Activated CD4-positive, alpha-beta T cell treated with anti-CD3 and anti-CD28 coated beads for 4 hours (primary cell): ENCODE measurements around the gene SSTR1.

Experiments
- DNase-seq, 2 donors: peaks; one replicate each; pipeline ENCODE4 v3.0.0-alpha.2; 2020

Gene SSTR1

GRCh38 chr14:38203929-38204718, 3.6 kb upstream of the SSTR1 start:
- no peak for DNase-seq

GRCh38 chr14:38204719-38205115, 3.0 kb upstream of the SSTR1 start:
- DNase-seq, result no peak

DNA sequence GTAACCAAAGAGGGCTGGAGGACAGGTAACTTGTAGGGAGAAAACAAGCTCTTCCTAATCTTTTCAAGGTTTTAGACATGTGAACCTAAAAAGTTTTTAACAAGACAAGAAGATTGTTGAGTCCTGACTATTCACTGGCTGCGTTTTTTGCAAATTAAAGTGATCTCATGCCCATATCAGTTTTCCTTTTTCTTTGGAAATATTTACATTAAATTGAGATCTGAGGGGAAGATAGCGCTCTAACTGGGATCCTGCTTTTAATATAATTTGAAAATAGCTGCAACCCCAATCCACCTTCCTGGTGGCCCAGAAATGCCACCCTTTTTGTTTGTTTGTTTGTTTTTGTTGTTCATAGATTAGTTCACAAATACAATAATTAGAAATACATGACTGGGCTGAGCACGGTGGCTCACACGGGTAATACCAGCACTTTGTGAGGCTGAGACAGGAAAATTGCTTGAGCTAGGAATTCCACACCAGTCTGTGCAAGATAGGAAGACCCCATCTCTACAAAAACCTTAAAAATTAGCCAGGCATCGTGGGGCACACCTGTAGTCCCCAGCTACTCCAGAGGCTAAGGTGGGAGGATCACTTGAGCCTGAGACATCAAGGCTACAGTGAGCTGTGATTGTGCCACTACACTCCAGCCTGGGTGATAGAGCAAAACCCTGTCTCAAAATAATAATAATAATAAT, 2.4 kb upstream of the SSTR1 start:
- DNase-seq, result no peak

DNA sequence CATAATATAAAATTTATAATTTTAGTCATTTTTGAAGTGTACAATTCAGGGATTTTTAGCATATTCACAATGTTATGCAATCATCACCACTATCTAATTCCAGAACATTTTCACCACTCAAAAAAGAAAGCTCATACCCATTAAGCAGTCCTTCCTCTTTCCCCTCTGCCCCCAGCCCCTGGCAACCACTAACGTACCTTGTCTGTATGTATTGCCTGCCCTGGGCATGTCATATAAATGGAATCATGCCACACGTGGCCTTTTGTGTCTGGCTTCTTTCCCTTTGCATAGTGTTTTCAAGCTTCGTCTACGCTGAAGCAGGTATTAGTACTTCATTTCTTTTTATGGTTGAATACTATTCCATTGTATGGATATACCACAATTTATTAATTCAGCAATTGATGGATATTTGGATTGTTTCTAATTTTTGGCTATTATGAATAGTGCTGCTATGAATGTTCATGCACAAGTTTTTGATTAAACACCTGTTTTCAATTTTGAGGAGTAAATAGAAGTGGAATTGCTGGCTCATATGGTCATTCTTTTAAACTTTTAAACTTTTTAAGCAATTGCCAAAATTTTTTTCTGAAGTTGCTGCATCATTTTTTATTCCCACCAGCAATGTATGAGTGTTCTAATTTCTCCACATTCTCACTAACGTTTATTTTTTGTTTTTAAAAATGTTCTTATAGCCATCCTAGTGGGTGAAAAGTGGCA, 1.6 kb upstream of the SSTR1 start:
- no peak for DNase-seq

DNA sequence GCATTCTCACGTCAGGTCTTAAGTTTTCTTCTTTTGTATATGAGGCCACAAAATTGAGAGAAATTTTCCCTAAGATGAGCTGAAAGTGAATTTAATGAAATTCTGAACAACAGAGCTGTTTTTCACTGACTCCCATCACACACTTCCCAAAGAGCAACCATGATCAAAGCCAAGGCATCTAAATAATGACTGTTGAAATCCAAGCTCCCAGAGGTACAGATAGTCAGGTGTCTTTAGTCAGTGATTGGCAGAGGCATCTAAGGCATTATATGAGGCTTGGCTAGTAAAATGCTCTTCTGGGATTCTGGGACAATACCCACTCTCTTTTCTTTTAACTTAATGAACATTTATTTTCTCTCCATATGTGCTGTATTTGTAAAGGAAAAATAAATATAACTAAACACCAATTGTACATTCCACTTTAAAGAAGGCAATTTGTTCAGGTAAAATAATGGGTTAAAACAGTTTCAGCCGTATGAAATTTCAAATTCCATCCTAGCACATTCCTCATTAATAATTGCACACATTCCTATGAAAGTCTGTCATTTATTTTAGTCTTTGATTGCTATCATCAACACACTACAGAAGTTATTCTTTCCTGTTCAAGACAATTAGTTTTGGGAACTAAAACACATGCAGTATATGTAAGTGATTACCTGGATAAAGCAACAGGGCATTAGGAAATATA, 871 bp upstream of the SSTR1 start:
- DNase-seq, result no peak

GRCh38 chr14:38207377-38207735, 348 bp upstream of the SSTR1 start:
- no peak for DNase-seq

DNA sequence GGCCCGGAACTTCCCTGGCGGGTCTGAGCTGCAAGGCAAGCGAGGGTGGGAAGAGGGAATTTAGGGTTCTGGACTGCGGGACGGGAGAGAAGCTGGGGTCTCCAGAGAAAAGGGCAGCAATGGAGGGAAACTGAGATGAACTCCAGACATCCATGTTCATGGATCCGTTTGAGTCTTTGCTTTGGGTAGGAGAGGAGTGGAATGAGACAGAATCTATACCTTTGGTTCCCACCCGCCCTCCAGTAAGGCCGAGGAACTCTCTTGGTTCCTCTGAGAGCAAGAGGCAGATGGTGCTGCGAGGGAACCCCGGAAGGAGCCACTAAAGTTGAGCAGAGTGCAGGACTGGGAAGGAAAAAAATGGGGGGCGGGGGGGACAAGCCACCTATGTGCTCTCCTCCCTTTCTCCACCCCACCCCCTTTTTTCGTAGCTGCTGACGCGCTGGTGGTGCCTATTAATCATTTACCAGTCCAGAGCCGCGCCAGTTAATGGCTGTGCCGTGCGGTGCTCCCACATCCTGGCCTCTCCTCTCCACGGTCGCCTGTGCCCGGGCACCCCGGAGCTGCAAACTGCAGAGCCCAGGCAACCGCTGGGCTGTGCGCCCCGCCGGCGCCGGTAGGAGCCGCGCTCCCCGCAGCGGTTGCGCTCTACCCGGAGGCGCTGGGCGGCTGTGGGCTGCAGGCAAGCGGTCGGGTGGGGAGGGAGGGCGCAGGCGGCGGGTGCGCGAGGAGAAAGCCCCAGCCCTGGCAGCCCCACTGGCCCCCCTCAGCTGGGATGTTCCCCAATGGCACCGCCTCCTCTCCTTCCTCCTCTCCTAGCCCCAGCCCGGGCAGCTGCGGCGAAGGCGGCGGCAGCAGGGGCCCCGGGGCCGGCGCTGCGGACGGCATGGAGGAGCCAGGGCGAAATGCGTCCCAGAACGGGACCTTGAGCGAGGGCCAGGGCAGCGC, 1.2 kb downstream of the SSTR1 start:
- DNase-seq, result no peak

DNA sequence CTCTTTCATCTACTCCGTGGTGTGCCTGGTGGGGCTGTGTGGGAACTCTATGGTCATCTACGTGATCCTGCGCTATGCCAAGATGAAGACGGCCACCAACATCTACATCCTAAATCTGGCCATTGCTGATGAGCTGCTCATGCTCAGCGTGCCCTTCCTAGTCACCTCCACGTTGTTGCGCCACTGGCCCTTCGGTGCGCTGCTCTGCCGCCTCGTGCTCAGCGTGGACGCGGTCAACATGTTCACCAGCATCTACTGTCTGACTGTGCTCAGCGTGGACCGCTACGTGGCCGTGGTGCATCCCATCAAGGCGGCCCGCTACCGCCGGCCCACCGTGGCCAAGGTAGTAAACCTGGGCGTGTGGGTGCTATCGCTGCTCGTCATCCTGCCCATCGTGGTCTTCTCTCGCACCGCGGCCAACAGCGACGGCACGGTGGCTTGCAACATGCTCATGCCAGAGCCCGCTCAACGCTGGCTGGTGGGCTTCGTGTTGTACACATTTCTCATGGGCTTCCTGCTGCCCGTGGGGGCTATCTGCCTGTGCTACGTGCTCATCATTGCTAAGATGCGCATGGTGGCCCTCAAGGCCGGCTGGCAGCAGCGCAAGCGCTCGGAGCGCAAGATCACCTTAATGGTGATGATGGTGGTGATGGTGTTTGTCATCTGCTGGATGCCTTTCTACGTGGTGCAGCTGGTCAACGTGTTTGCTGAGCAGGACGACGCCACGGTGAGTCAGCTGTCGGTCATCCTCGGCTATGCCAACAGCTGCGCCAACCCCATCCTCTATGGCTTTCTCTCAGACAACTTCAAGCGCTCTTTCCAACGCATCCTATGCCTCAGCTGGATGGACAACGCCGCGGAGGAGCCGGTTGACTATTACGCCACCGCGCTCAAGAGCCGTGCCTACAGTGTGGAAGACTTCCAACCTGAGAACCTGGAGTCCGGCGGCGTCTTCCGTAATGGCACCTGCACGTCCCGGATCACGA, 2.2 kb downstream of the SSTR1 start:
- no peak for DNase-seq

DNA sequence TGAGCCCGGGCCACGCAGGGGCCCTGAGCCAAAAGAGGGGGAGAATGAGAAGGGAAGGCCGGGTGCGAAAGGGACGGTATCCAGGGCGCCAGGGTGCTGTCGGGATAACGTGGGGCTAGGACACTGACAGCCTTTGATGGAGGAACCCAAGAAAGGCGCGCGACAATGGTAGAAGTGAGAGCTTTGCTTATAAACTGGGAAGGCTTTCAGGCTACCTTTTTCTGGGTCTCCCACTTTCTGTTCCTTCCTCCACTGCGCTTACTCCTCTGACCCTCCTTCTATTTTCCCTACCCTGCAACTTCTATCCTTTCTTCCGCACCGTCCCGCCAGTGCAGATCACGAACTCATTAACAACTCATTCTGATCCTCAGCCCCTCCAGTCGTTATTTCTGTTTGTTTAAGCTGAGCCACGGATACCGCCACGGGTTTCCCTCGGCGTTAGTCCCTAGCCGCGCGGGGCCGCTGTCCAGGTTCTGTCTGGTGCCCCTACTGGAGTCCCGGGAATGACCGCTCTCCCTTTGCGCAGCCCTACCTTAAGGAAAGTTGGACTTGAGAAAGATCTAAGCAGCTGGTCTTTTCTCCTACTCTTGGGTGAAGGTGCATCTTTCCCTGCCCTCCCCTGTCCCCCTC, 3.0 kb downstream of the SSTR1 start:
- DNase-seq, result no peak

DNA sequence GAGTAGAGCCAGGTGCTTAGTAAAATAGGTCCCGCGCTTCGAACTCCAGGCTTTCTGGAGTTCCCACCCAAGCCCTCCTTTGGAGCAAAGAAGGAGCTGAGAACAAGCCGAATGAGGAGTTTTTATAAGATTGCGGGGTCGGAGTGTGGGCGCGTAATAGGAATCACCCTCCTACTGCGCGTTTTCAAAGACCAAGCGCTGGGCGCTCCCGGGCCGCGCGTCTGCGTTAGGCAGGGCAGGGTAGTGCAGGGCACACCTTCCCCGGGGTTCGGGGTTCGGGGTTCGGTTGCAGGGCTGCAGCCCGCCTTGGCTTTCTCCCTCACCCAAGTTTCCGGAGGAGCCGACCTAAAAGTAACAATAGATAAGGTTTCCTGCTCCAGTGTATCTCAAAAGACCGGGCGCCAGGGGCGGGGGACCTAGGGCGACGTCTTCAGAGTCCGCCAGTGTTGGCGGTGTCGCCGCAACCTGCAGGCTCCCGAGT, 3.6 kb downstream of the SSTR1 start:
- DNase-seq, result no peak

- no peak for DNase-seq
Measured at GRCh38 chr14:38212111-38212510, 4.4 kb downstream of the SSTR1 start.

DNA sequence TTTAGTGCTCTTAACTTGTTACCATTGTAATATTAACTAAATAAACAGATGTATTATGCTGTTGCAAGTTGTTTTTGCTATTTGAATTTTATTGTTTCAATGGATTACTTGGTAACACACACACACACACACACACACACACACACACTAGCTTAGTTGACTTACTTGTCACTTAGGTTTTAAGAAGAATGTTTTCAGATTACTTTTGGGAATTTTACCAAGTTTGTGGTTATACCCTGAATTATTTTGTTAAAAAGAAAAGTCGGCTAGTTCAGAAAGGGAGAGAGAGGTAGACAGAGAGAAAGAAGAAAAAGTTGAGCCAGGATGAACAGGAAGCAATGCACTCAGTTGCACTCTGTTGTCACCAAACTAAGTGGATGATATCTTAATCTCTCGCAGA, 5.3 kb downstream of the SSTR1 start:
- no peak for DNase-seq

DNA sequence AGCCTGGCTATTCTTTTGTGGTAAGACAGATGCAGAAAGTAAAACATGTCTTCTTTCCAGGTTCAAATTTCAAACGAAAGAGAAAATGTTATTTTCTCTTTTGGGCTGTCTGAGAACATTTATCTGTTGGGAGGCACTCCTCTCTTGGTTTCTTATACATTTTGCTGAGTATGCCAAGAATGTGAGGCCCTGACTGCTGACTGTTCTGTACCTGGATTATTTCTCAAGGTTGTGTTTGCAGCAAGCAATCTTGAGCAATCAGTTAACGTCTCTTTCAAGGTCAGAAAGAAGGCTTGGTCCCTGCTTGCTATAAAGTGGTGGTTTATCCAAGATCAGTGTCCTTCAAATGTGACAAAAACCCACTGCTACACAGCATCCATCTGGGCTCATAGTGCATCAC, 9.8 kb downstream of the SSTR1 start:
- no peak for DNase-seq

- no peak for DNase-seq
Measured at GRCh38 chr14:38221077-38221476, 13.4 kb downstream of the SSTR1 start.

GRCh38 chr14:38224338-38224737, 16.6 kb downstream of the SSTR1 start:
- no peak for DNase-seq

DNA sequence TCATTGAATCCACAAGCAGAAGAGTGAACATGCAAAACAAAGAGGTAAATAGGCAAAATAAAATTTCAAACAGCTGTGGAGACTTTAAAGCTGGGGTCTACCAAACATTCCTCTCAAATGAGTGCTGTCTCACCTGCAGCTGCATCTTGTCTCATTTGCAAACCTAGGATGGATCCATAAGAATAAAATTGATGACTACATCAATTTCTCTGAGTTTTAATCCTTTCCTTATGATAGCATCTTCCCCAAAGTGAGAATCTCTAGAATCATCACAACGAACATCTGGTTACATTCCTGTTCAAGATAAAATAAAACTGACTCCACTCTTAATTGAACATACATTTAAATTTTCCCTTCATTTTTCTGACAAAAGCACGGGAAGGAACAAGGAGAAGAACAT, 18.2 kb downstream of the SSTR1 start:
- DNase-seq, result no peak

- no peak for DNase-seq
Measured at GRCh38 chr14:38226366-38226765, 18.7 kb downstream of the SSTR1 start.

- no peak for DNase-seq
Measured at GRCh38 chr14:38233218-38233617, 25.5 kb downstream of the SSTR1 start.

DNA sequence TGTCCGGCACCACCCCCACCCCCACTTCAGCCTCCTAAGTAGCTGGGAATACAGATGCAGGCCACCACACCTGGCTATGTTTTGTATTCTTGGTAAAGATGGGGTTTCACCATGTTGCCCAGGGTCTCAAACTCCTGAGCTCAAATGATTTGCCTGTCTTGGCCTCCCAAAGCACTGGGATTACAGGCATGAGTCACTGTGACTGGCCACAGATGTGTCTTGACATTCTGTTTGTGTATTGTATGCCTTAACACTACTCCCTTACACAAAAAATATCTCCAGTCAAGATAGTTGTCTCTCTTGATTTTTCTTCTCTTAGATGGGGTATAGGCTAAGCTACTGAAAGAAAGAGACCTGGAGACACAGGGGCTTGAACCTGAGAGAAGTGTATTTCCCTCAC, 30.6 kb downstream of the SSTR1 start:
- no peak for DNase-seq

DNA sequence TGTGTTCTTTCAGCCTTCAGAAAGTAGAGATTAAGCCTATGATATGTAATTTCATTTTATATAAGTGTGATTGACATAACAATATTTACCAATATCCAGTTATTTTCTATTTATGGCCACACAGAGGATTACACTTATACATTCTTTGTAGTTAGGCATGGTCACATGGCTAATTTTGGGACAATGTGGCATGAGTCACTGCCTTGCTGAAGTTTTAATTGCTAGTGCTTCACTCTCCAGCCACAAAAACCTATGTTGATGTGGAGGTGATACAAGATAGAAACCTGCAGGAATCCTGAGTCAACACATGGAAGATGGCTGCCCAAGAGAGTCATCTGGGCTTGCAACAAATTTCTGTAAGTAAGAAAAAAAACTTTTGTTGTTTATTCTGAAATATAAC, 31.2 kb downstream of the SSTR1 start:
- no peak for DNase-seq
